ENCODE measurements around the gene INMT.

INMT gene

GRCh38 chr7:30800785-30801252 is 48.9 kb downstream of the INMT start:
- H3K9me3 ChIP-seq (ENCODE audit: low read length) = no peaks in the 10 kb centered on the region
- H3K9me2 ChIP-seq (ENCODE audit: low read depth, low read length) = no peaks in the 10 kb centered on the region
- no peak overlapping the region for H3K27ac ChIP-seq (ENCODE audit: low read depth, low read length, poor library complexity, severe bottlenecking)
- no peaks in the 10 kb centered on the region for H3F3A ChIP-seq (ENCODE audit: insufficient read depth, low read length)
- no peak overlapping the region for H3K4me2 ChIP-seq (ENCODE audit: low read length)
- no peaks in the 10 kb centered on the region for H3K79me2 ChIP-seq (ENCODE audit: insufficient read depth, low read length)
- H3K27me3 ChIP-seq (ENCODE audit: insufficient read depth, low read length) = 0 out of 2 replicates have a peak, but pooled peaks cover 9% of the 10 kb centered on the region
- no peaks in the 10 kb centered on the region for H4K20me1 ChIP-seq (ENCODE audit: insufficient read depth, low read length)
- H3K4me3 ChIP-seq (ENCODE audit: low read depth, low read length, poor library complexity, severe bottlenecking) = no peak overlapping the region
- no peak overlapping the region for H3K9ac ChIP-seq (ENCODE audit: low read length)
- no peak overlapping the region for H2AFZ ChIP-seq (ENCODE audit: low read length)
- no peaks in the 10 kb centered on the region for H3K36me3 ChIP-seq (ENCODE audit: insufficient read depth, low read length)
- no peak for TF ChIP-seq EZH2 (IDR thresholded peaks at IDR 0.05; ENCODE audit: borderline replicate concordance, low read length)
- TF ChIP-seq CTCF (IDR thresholded peaks at IDR 0.05; ENCODE audit: low read length) = peak; percentile 91
- H3K4me1 ChIP-seq (ENCODE audit: insufficient read depth, low read length, severe bottlenecking) = no peaks in the 10 kb centered on the region

GRCh38 chr7:30802812-30803211 is 50.9 kb downstream of the INMT start:
- Histone ChIP-seq H3K4me3 (ENCODE audit: low read depth, low read length, poor library complexity, severe bottlenecking) (no peak overlapping the region), H2AFZ (ENCODE audit: low read length) (no peak overlapping the region), H3K9me2 (ENCODE audit: low read depth, low read length) (no peaks in the 10 kb centered on the region), H3K4me2 (ENCODE audit: low read length) (no peak overlapping the region), H3K79me2 (ENCODE audit: insufficient read depth, low read length) (no peaks in the 10 kb centered on the region), H4K20me1 (ENCODE audit: insufficient read depth, low read length) (no peaks in the 10 kb centered on the region), H3K36me3 (ENCODE audit: insufficient read depth, low read length) (no peaks in the 10 kb centered on the region), H3K9me3 (ENCODE audit: low read length) (no peaks in the 10 kb centered on the region), H3K27ac (ENCODE audit: low read depth, low read length, poor library complexity, severe bottlenecking) (no peak overlapping the region), H3F3A (ENCODE audit: insufficient read depth, low read length) (no peaks in the 10 kb centered on the region), H3K27me3 (ENCODE audit: insufficient read depth, low read length) (0 out of 2 replicates have a peak, but pooled peaks cover 9% of the 10 kb centered on the region), H3K9ac (ENCODE audit: low read length) (no peak overlapping the region), H3K4me1 (ENCODE audit: insufficient read depth, low read length, severe bottlenecking) (no peaks in the 10 kb centered on the region)
- no peak for TF ChIP-seq EZH2 (IDR thresholded peaks at IDR 0.05; ENCODE audit: borderline replicate concordance, low read length)
- TF ChIP-seq CTCF (IDR thresholded peaks at IDR 0.05; ENCODE audit: low read length) = no peak

- H3K9me2 ChIP-seq (ENCODE audit: low read depth, low read length) = no peaks in the 10 kb centered on the region
- no peak overlapping the region for H3K27ac ChIP-seq (ENCODE audit: low read depth, low read length, poor library complexity, severe bottlenecking)
- no peaks in the 10 kb centered on the region for H4K20me1 ChIP-seq (ENCODE audit: insufficient read depth, low read length)
- no peaks in the 10 kb centered on the region for H3K4me1 ChIP-seq (ENCODE audit: insufficient read depth, low read length, severe bottlenecking)
- H3K36me3 ChIP-seq (ENCODE audit: insufficient read depth, low read length) = no peaks in the 10 kb centered on the region
- no peaks in the 10 kb centered on the region for H3K79me2 ChIP-seq (ENCODE audit: insufficient read depth, low read length)
- H3K4me3 ChIP-seq (ENCODE audit: low read depth, low read length, poor library complexity, severe bottlenecking) = no peak overlapping the region
- H3K27me3 ChIP-seq (ENCODE audit: insufficient read depth, low read length) = 0 out of 2 replicates have a peak, but pooled peaks cover 9% of the 10 kb centered on the region
- H3K9ac ChIP-seq (ENCODE audit: low read length) = no peak overlapping the region
- H3K9me3 ChIP-seq (ENCODE audit: low read length) = no peaks in the 10 kb centered on the region
- no peak overlapping the region for H3K4me2 ChIP-seq (ENCODE audit: low read length)
- no peaks in the 10 kb centered on the region for H3F3A ChIP-seq (ENCODE audit: insufficient read depth, low read length)
- TF ChIP-seq CTCF (IDR thresholded peaks at IDR 0.05; ENCODE audit: low read length) (no peak), EZH2 (IDR thresholded peaks at IDR 0.05; ENCODE audit: borderline replicate concordance, low read length) (no peak)
- H2AFZ ChIP-seq (ENCODE audit: low read length) = no peak overlapping the region
Measured at GRCh38 chr7:30804078-30804661, 52.2 kb downstream of the INMT start.

Measured in OCI-LY1 (cell line).